Activated naive CD8-positive, alpha-beta T cell treated with anti-CD3 and anti-CD28 coated beads, Interleukin-2, amount 50 U/mL, for 24 hours (primary cell): Measurements from ENCODE around the gene FBLIM1.
A peak's percentile ranks its signal among the peaks of the same experiment; 100 is the strongest.

Experiments used
- ATAC-seq: fragments of 150-1000 bp; cut with Tn5 transposase; one replicate; pipeline ENCODE4 v1.10.0; 2021
- DNase-seq: peaks from one replicate; pipeline ENCODE4 v3.0.0; 2021
- H3K27ac Mint-ChIP-seq: one replicate; pipeline ENCODE4 v1.8.0; 2021; ENCODE audit warnings: mild to moderate bottlenecking, mixed read lengths
- H3K27me3 Mint-ChIP-seq: one replicate; pipeline ENCODE4 v1.8.0; 2021; ENCODE audit warnings: mixed read lengths
- H3K36me3 Mint-ChIP-seq: one replicate; pipeline ENCODE4 v1.8.0; 2021; ENCODE audit warnings: low read depth, mixed read lengths
- H3K4me1 Mint-ChIP-seq: one replicate; pipeline ENCODE4 v1.8.0; 2021; ENCODE audit warnings: mixed read lengths
- H3K4me3 Mint-ChIP-seq: one replicate; pipeline ENCODE4 v1.8.0; 2021; ENCODE audit warnings: mild to moderate bottlenecking, moderate library complexity, mixed read lengths
- H3K9me3 Mint-ChIP-seq: one replicate; pipeline ENCODE4 v1.8.0; 2021; ENCODE audit warnings: mixed read lengths

Gene FBLIM1

GRCh38 chr1:15749399-15750291 is 8.9 kb upstream of the FBLIM1 start:
- no peak overlapping the region for H3K4me3 Mint-ChIP-seq
- H3K9me3 Mint-ChIP-seq, result no peaks in the 10 kb centered on the region
- no peaks in the 10 kb centered on the region for H3K36me3 Mint-ChIP-seq

DNA sequence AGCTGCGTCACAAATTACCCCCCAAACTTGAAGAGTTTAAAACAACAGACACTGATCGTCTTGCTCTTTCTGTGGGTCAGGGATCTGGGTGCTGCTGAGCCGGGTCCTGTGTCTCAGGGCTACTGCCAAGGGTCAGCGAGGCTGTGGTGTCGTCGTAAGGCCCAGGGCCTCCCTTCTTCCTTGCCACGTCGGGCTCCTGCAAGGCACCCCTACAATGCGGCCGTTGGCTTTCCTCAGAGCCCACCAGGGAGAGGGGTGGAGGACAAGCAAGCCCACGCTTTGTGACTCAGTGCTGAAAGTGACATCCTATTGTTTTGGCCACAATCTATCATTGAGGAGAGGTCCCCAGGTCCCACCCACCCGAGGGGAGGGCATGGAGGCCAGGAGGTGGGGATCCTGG is 7.7 kb upstream of the FBLIM1 start:
- Mint-ChIP-seq H3K4me1 (no peaks in the 10 kb centered on the region), H3K27ac (no peak overlapping the region), H3K9me3 (no peaks in the 10 kb centered on the region), H3K4me3 (no peak overlapping the region), H3K27me3 (peaks cover 16% of the 10 kb centered on the region), H3K36me3 (no peaks in the 10 kb centered on the region)
- DNase-seq, result no peak
- no peak for ATAC-seq

More at GRCh38 chr1:15749399-15750291, 8.9 kb upstream of the FBLIM1 start:
- H3K4me1 Mint-ChIP-seq, result no peaks in the 10 kb centered on the region
- H3K27ac Mint-ChIP-seq, result no peak overlapping the region
- peaks cover 7% of the 10 kb centered on the region for H3K27me3 Mint-ChIP-seq
- ATAC-seq, result no peak
- DNase-seq, result no peak

- H3K36me3 Mint-ChIP-seq, result no peaks in the 10 kb centered on the region
- H3K4me3 Mint-ChIP-seq, result no peak overlapping the region
- H3K9me3 Mint-ChIP-seq, result no peaks in the 10 kb centered on the region
- DNase-seq (no peak), ATAC-seq (no peak)
- no peak overlapping the region for H3K27ac Mint-ChIP-seq
- peaks cover 24% of the 10 kb centered on the region for H3K27me3 Mint-ChIP-seq
- peaks cover 6% of the 10 kb centered on the region for H3K4me1 Mint-ChIP-seq
Observed at GRCh38 chr1:15751717-15752116, 6.9 kb upstream of the FBLIM1 start.

- Mint-ChIP-seq H3K4me3 (no peak overlapping the region), H3K4me1 (peaks cover 9% of the 10 kb centered on the region), H3K36me3 (no peaks in the 10 kb centered on the region), H3K9me3 (no peaks in the 10 kb centered on the region), H3K27me3 (peaks cover 37% of the 10 kb centered on the region), H3K27ac (no peak overlapping the region)
- no peak for ATAC-seq
- DNase-seq, result no peak
Observed at GRCh38 chr1:15753776-15754175, 4.8 kb upstream of the FBLIM1 start.

GRCh38 chr1:15755021-15755645 is 3.5 kb upstream of the FBLIM1 start:
- DNase-seq (no peak), ATAC-seq (no peak)
- no peak overlapping the region for H3K4me3 Mint-ChIP-seq
- H3K9me3 Mint-ChIP-seq, result no peaks in the 10 kb centered on the region
- H3K27me3 Mint-ChIP-seq, result peaks cover 44% of the 10 kb centered on the region
- no peak overlapping the region for H3K27ac Mint-ChIP-seq
- no peaks in the 10 kb centered on the region for H3K36me3 Mint-ChIP-seq
- H3K4me1 Mint-ChIP-seq, result peaks cover 9% of the 10 kb centered on the region

GRCh38 chr1:15755646-15756040 is 3.0 kb upstream of the FBLIM1 start:
- Mint-ChIP-seq H3K4me3 (no peak overlapping the region), H3K27ac (no peak overlapping the region), H3K9me3 (no peaks in the 10 kb centered on the region), H3K36me3 (no peaks in the 10 kb centered on the region), H3K4me1 (peaks cover 9% of the 10 kb centered on the region), H3K27me3 (peaks cover 47% of the 10 kb centered on the region)
- no peak for DNase-seq
- ATAC-seq, result no peak

DNA sequence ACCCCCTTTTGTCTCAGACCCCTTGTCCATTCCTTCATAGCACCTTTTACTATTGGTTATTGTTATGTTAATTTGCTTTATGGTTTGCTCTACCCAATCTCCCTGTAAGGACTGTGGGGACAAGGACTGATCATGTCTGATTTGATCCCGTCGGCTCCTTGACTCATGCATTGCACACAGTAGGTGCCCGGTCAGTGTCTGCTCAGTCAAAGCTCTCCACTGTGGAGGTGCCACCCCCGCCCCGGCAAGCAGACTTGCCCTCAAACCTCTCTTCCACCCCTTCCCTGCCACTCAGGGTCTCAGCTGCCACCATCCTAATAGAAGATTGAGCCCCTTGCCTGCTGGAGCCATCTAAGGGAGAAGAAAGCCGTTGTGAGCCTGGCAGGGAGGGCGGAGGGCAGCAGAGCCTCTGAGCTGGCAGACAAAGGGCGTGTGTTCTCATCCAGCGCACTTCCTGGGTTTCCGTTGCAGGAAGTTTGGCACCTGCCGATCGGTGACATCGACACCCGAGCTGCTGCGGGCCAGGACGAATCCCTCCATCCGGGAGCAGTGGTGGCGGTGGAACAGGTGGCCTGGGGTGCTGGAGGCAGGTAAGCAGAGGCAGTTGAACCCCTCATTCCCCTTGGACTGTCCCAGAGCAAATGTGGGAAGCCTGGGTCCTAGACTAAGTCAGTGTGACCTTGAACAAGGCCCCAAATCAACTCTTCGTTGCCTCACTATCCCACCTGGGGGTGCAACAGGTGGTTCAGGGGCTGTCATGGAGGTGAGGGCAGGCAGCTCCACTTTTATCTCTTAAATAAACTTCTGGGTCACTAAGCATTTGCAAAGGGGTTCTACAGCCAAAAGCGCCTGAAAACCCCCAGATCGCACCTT is 2.2 kb upstream of the FBLIM1 start:
- Mint-ChIP-seq H3K4me3 (no peak overlapping the region), H3K27ac (no peak overlapping the region), H3K36me3 (no peaks in the 10 kb centered on the region), H3K9me3 (no peaks in the 10 kb centered on the region), H3K4me1 (peaks cover 9% of the 10 kb centered on the region), H3K27me3 (peaks cover 54% of the 10 kb centered on the region)
- DNase-seq (no peak), ATAC-seq (peak; percentile 20)

DNA sequence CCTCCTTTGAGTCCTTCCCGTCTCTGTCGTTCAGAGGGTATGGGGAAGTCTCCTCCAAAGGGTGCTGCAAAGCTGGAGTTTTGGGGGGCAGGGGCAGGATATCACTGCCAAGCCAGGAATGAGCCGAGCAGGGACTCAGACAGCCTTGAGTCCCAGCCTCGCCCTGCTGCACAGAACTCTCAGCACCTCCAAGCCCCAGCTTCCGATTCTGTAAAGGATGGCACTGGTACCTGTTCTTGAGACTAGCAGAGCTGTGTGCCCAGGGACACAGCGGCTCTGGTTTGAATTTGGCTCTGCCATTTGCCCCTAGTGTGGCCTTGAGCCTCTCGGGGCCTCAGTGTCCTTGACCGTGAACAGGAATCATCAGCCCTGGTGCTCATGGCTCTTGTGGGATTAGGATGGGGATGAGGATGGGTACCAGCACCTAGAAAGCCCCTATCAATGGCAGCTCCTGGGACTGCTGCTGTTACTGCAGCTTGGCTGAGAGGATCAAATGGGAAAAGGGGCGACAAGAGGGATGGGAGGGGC is 1.5 kb upstream of the FBLIM1 start:
- H3K27ac Mint-ChIP-seq, result no peak overlapping the region
- peaks cover 57% of the 10 kb centered on the region for H3K27me3 Mint-ChIP-seq
- no peak overlapping the region for H3K4me3 Mint-ChIP-seq
- H3K9me3 Mint-ChIP-seq, result no peaks in the 10 kb centered on the region
- no peaks in the 10 kb centered on the region for H3K36me3 Mint-ChIP-seq
- DNase-seq, result no peak
- ATAC-seq, result no peak
- H3K4me1 Mint-ChIP-seq, result peaks cover 9% of the 10 kb centered on the region

GRCh38 chr1:15757575-15758342 is 836 bp upstream of the FBLIM1 start:
- DNase-seq, result no peak
- peaks cover 9% of the 10 kb centered on the region for H3K4me1 Mint-ChIP-seq
- no peak overlapping the region for H3K27ac Mint-ChIP-seq
- no peaks in the 10 kb centered on the region for H3K9me3 Mint-ChIP-seq
- no peak for ATAC-seq
- peaks cover 62% of the 10 kb centered on the region for H3K27me3 Mint-ChIP-seq
- no peaks in the 10 kb centered on the region for H3K36me3 Mint-ChIP-seq
- H3K4me3 Mint-ChIP-seq, result peak overlapping the region; percentile 34

DNA sequence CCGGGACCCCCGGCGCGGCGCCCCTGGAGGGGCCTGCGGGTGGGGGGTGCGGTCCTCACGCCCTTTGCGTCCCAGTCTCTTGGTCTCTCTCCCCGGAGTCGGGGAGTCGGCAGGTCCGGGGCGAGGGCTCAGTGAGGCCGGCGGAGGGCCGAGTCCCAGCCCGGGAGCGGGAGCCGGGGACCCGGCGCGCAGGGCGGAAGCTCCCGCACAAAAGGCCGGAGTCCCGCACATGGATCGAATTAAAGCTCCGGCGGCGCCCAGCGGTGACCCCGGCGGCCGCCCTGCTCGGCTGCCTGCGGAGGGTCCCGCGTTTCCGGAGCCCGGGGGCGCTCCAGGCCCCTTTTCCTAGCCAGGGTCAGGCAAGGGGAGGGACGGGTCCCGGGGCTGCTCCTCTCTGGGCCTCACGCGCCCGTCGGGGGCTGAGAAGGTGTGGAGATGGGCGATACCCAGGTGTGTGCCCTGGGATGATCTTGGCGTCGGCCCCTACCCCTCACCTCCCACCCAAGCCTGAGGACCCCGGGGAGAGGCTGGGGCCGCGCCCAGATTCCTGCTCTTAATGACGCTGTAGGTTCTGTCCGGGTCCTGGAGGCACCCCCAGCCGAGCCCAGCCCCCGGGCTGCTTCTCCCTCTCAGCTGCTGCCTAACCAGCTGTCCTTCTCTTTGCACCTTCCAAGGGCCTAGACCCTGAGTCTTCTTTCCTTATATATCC is 512 bp downstream of the FBLIM1 start:
- no peak overlapping the region for H3K27ac Mint-ChIP-seq
- peaks cover 9% of the 10 kb centered on the region for H3K4me1 Mint-ChIP-seq
- no peaks in the 10 kb centered on the region for H3K36me3 Mint-ChIP-seq
- H3K27me3 Mint-ChIP-seq, result peaks cover 62% of the 10 kb centered on the region
- peak overlapping the region; percentile 26 for H3K4me3 Mint-ChIP-seq
- DNase-seq (no peak), ATAC-seq (no peak)
- H3K9me3 Mint-ChIP-seq, result no peaks in the 10 kb centered on the region

GRCh38 chr1:15760520-15761211 is 2.1 kb downstream of the FBLIM1 start:
- Mint-ChIP-seq H3K9me3 (no peaks in the 10 kb centered on the region), H3K36me3 (no peaks in the 10 kb centered on the region), H3K4me1 (peaks cover 9% of the 10 kb centered on the region), H3K27ac (no peak overlapping the region), H3K4me3 (no peak overlapping the region), H3K27me3 (peaks cover 58% of the 10 kb centered on the region)
- ATAC-seq (no peak), DNase-seq (no peak)

- H3K36me3 Mint-ChIP-seq, result no peaks in the 10 kb centered on the region
- H3K27me3 Mint-ChIP-seq, result peaks cover 50% of the 10 kb centered on the region
- DNase-seq (no peak), ATAC-seq (no peak)
- H3K4me1 Mint-ChIP-seq, result peaks cover 3% of the 10 kb centered on the region
- no peak overlapping the region for H3K4me3 Mint-ChIP-seq
- no peaks in the 10 kb centered on the region for H3K9me3 Mint-ChIP-seq
- no peak overlapping the region for H3K27ac Mint-ChIP-seq
Observed at GRCh38 chr1:15761366-15762128, 3.0 kb downstream of the FBLIM1 start.
